Epithelial cell of proximal tubule (primary cell): ENCODE data around the gene LINGO3. TPM values are rescaled to one million over a fixed set of nuclear protein-coding genes. Genes with fewer than 3 reads are reported as not detected.

Experiments
- DNase-seq: peaks from one replicate; pipeline ENCODE4 v3.0.0-alpha.2; 2011; ENCODE audit warnings: low read depth
- H3K4me3 ChIP-seq: 2 replicates; pipeline ENCODE4 v1.5.1; 2011; ENCODE audit warnings: low read depth, mild to moderate bottlenecking, low read length
- CTCF ChIP-seq: conservative IDR thresholded peaks from 2 replicates; pipeline ENCODE4 v1.5.1; 2012; ENCODE audit warnings: low read depth, mild to moderate bottlenecking, low read length
- total RNA-seq: library from RNA; depleted of rRNA; stranded (reverse); fragments of >200 nt; gene quantifications from 2 replicates; pipeline ENCODE4 v1.2.3, GENCODE V29; 2015

Gene LINGO3
- total RNA-seq, 1 donor from 2014 or later, result not detected

GRCh38 chr19:2280633-2281264, 27.2 kb downstream of the LINGO3 start:
- no peak overlapping the region for H3K4me3 ChIP-seq
- TF ChIP-seq CTCF, result no peak
- no peak for DNase-seq

- no peak for DNase-seq
- no peak overlapping the region for H3K4me3 ChIP-seq
- TF ChIP-seq CTCF, result no peak
Measured at GRCh38 chr19:2278459-2279158, 29.3 kb downstream of the LINGO3 start.

GRCh38 chr19:2277138-2277537, 30.8 kb downstream of the LINGO3 start:
- TF ChIP-seq CTCF, result no peak
- DNase-seq, result no peak
- no peak overlapping the region for H3K4me3 ChIP-seq

GRCh38 chr19:2276429-2276986, 31.4 kb downstream of the LINGO3 start:
- no peak overlapping the region for H3K4me3 ChIP-seq
- no peak for DNase-seq
- no peak for TF ChIP-seq CTCF

GRCh38 chr19:2275588-2276428, 32.1 kb downstream of the LINGO3 start:
- no peak overlapping the region for H3K4me3 ChIP-seq
- DNase-seq, result no peak
- TF ChIP-seq CTCF, result no peak

- TF ChIP-seq CTCF, result peak; percentile 59
- no peak for DNase-seq
- H3K4me3 ChIP-seq, result no peak overlapping the region
Measured at GRCh38 chr19:2274931-2275535, 32.9 kb downstream of the LINGO3 start.
